OCI-LY3 (cell line): ENCODE measurements around the gene ZNF423.

ENCODE experiments used
- CTCF ChIP-seq: fragments of 200-600, 300-600 bp; sonication (generic); IDR thresholded peaks from 2 replicates; pipeline ENCODE4 v1.5.1; 2014; ENCODE audit warnings: antibody characterized with exemption, low read length, low read depth
- EZH2phosphoT487 ChIP-seq: fragments of 200-600 bp; shearing (Covaris generic); IDR thresholded peaks from 2 replicates; pipeline ENCODE4 v1.6.1; 2018; ENCODE audit warnings: antibody characterized with exemption, mixed run types, low read depth

- TF ChIP-seq CTCF: no peak
- TF ChIP-seq EZH2phosphoT487: no peak
Observed at GRCh38 chr16:49851468-49851787, 4.5 kb downstream of the ZNF423 start.
